GDM1 (cell line): ENCODE data around the gene KNG1.
A peak's percentile ranks its signal among the peaks of the same experiment; 100 is the strongest.

Experiments
- DNase-seq: peaks from one replicate; lab custom pipeline; 2025; lab: John Stamatoyannopoulos, UW

KNG1 gene

DNA sequence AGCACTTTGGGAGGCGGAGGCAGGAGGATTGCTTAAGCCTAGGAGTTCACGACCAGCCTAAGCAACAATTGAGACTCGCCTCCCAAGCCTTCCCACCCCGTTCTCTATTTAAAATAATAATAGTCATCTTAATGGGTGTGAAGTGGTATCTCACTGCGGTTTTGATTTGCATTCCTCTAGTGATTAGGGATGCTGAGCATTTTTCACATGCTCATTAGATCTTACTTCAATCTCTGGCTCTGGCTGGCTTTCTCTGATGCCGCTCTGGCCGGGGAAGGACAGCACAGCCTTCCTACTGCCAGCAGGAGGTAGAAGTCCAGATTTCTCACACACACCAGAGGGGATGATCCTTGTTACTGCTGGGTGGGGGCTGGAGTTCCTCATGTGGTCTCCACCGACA is 58.8 kb downstream of the KNG1 start:
- no peak for DNase-seq

DNA sequence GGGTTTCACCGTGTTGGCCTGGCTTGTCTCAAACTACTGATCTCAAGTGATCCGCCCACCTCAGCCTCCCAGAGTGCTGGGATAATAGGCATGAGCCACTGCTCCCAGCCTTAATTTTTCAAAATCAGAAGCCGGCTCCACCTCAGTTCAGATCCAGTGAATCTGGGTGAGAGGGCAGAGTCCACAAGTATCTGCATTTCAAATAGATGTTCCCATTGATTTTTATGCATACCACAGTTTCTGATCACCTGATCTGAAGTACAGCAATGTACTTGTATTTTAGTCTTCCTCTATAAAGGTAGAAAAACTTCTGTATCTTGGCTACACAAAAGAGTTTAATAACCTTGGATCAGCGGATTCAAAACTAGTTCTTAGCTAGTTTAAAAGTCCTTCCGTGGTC is 62.0 kb downstream of the KNG1 start:
- no peak for DNase-seq

GRCh38 chr3:186782542-186783057 is 65.4 kb downstream of the KNG1 start:
- no peak for DNase-seq

DNA sequence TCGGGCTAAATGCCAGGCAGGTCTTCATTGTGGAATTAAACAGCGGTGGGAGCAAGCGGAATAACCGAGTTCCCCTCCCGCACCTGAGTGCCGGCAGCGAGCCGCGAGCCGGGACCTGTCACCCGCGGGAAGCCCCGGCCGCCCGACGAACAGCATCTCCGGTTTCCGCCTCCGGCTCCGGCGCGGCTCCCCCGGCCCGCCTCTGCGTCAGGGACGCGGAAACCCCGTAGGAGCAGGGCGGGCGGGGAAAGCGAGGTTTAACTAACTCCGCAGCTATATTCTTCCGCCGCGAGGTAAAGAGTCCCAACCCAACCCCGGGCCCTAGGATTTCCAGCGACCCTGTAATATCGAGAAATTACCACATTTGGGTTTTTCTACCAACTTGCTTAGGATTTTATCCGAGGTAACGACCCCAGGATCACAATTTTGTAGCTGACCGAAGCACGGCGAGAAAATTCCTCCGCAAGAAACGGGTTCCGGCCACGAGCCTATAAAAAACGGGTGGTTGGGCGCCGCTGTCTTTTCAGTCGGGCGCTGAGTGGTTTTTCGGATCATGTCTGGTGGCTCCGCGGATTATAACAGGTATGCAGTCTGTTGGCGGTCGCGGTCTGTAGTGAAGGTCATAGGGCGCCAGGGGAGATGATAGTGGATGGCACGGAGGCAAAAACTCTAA is 66.0 kb downstream of the KNG1 start, which contains the start of gene EIF4A2:
Gene EIF4A2, plus strand, starts transcription at position 520 of the 673 bp plus-strand sequence. Its CDS starts 34 bp downstream, at position 554.
- peak; percentile 83 for DNase-seq

DNA sequence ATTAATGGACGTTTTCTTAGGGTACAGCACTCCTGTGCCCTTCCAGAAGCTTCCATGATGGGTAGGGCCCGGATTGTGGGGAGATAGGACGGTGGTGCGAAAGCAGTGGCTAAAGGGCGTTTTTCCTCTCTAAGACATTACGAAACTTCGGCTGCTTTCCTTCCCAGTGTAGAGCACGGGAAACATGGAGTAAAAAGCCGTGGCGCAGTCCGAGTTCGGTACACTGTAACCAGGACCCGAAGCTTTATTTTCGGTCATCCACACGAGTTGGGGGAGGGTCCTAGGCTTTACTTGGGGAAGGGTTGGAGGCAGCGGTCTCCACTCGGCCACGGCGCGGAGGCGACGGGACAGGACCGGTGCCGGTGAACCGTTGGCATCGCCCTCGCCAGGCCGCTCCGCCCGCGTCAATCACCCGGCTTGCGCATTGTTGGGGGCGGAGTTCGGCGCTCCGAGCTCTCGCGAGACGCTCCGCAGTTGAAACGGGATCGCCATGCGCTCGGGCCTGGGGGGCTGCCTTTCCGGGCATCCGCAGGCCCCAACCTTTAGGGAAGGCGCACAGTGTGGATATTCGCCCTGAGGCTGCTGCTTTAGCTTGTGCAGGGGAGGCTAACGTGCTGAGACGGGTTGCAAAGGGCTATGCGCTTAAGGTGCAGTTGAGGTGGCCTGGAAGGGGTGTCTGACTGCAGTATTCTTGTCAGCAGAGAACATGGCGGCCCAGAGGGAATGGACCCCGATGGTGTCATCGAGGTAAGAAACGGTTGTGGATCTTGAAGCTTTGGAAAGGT is 66.8 kb downstream of the KNG1 start:
- peak; percentile 31 for DNase-seq

GRCh38 chr3:186784820-186785494 is 67.8 kb downstream of the KNG1 start:
- DNase-seq = no peak

- no peak for DNase-seq
Observed at GRCh38 chr3:186785495-186786018, 68.4 kb downstream of the KNG1 start.

GRCh38 chr3:186786922-186787321 is 69.8 kb downstream of the KNG1 start:
- no peak for DNase-seq

DNA sequence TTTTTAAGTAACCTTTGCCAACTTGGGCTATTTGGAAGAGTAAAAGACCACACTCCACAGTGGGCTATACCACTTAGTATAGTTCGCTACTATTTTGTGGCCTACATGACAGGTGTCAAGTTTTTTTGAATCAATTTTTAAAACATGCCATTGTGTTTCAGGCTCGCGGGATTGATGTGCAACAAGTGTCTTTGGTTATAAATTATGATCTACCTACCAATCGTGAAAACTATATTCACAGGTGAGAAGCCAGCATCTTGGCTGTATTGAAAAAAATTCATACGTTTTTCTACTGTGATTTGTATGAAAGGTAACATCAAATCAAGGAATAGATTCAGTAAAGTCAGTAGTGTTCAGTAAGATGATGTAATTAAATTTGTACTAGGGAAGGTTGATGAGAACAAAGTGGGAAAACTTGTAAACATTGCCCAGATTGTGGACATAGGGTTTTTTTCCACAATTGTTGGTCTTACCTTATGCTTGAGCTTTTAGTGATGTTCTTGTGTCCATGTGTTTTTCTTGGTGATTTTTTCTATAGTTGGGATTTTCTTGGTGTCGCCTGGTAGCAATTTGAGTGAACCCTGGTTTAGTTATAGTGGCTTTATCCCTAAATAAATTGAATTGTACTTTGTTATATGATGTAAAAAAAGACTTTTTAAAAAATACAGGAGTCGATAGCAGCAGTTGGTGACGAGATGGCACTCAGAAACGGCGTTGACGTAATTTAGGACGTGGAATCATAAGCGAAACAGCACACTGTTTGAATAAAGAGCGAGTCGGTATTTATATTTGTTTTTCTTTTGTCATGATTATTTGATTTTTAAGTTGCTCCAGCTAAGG is 70.7 kb downstream of the KNG1 start:
- no peak for DNase-seq

- DNase-seq = no peak
Observed at GRCh38 chr3:186788482-186789370, 71.6 kb downstream of the KNG1 start.

GRCh38 chr3:186789554-186790260 is 72.5 kb downstream of the KNG1 start:
- no peak for DNase-seq

DNA sequence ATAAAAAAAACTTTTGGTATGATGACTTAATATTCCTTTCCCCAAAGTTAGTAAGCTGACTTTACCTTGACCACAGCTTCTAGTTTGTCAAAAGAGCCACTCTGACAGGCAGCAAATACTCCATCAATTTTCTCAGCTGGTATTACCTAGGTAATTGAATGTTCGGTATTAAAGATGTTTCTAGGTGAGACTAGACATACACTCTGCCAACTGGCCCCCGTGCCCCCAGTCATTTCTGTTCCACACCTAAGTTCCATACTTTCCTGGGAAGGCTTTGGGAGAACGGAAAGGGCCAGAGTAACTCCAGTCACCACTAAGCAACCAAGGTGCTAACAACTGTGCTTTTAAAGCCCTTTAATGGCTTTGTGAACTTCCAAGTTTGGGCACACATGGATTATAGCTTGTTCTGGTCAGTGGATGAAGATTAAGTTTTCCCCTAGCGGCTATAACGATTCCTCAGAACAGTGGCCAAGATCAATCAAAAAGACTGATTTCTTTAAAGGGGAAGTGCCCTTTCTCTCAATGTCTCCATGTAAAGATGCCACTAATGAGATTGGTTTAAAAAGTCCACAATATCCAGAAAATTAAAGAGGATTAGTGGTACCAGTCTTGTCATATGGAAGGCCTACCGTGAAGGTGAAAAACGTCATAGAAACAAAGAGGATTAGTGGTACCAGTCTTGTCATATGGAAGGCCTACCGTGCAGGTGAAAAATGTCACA is 73.3 kb downstream of the KNG1 start:
- no peak for DNase-seq
